Heart right ventricle (tissue), 16 donors: ENCODE results near the gene TLN1. TPM values are rescaled to one million over a fixed set of nuclear protein-coding genes. Genes with fewer than 3 reads are reported as not detected.

Experiments
- ATAC-seq, 8 donors: fragments of 200-7000 bp; cut with Tn5 transposase; one replicate each; pipeline ENCODE4 v1.9.1; 2020; ENCODE audit warnings: mild to moderate bottlenecking in 8 of 8, moderate library complexity in 8 of 8, moderate number of reproducible peaks in 1 of 8
- DNase-seq, 2 donors: peaks; one replicate each; pipeline ENCODE4 v3.0.0-alpha.2; 2020
- H3K27ac ChIP-seq, 10 donors: fragments of 200-600 bp; sonication (generic) in 2 of 10; one replicate each; pipeline versions ENCODE4 v1.5.0 to v1.8.0; 2020 to 2022; ENCODE audit warnings: mild to moderate bottlenecking in 3 of 10
- H3K27me3 ChIP-seq, 7 donors: fragments of 200-600 bp; one replicate each; pipeline ENCODE4 v1.8.0; 2021 to 2022; ENCODE audit warnings: mild to moderate bottlenecking in 2 of 7
- H3K36me3 ChIP-seq, 9 donors: fragments of 200-600 bp; sonication (generic) in 1 of 9; one replicate each; pipeline versions ENCODE4 v1.5.0 to v1.8.0; 2020 to 2022; ENCODE audit warnings: mild to moderate bottlenecking in 2 of 9
- H3K4me1 ChIP-seq, 9 donors: fragments of 200-600 bp; sonication (generic) in 1 of 9; one replicate each; pipeline versions ENCODE4 v1.5.0 to v1.8.0; 2020 to 2022; ENCODE audit warnings: mild to moderate bottlenecking in 4 of 9
- H3K4me3 ChIP-seq, 10 donors: fragments of 200-600 bp; sonication (generic) in 2 of 10; one replicate each; pipeline versions ENCODE4 v1.5.0 to v1.8.0; 2020 to 2022; ENCODE audit warnings: mild to moderate bottlenecking in 7 of 10, moderate library complexity in 2 of 10
- H3K9me3 ChIP-seq, 11 donors: fragments of 200-600 bp in 10 of 11; sonication (generic) in 2 of 11; one replicate each; pipeline versions ENCODE4 v1.5.0 to v1.8.0; 2013 to 2022; ENCODE audit warnings: mild to moderate bottlenecking in 2 of 11, control low read depth in 1 of 11, moderate library complexity in 1 of 11
- WGBS, 2 donors: extraction: QIAGEN DNeasy Blood & Tissue Kit; methylation state at CpG; one replicate each; pipeline ENCODE4 v1.1.7; 2013; ENCODE audit warnings: inconsistent platforms in 1 of 2; 5-methylcytosine and 5-hydroxymethylcytosine counted together
- intact Hi-C, 10 donors: fragments of 100-400 bp; cut with DNase I; formaldehyde crosslinking; loops; one replicate each; pipeline versions ENCODE4 v1.11.1 to v1.14.2; 2022
- polyA plus RNA-seq, 2 donors: library from polyadenylated mRNA; stranded (reverse); fragments of 200-250 nt; gene quantifications; one replicate each; pipeline ENCODE4 v1.2.3, GENCODE V29; 2013
- total RNA-seq, 10 donors: library from RNA; stranded (reverse); fragmentation: NEBNext Ultra II Directional in 3 of 10; extraction: Animal tissue kit (Norgen Biotek cat#: 25700) in 3 of 10; gene quantifications; one replicate each; pipeline versions ENCODE4 v1.2.1 to v1.2.4, GENCODE V29; 2021 to 2023
- TF ChIP-seq, protein P1 (sequence below), 9 donors: fragments of 200-600 bp; sonication (generic) in 2 of 9; IDR thresholded peaks; one replicate each; pipeline versions ENCODE4 v1.5.0 to v1.8.0; 2021 to 2022; ENCODE audit warnings: antibody characterized with exemption in 9 of 9, mild to moderate bottlenecking in 5 of 9, moderate library complexity in 1 of 9
- donor health status: Arrhythmogenic right ventricular cardiomyopathy.
- donor health status: ischemic (EF 13 %, LVEDD 7.1; RV severe dilation, severe dysfunction).
- donor health status: healthy with polysubstance abuse.
- donor health status: DM: no; HTN: yes; CAD: no.
- donor health status: DM: no; HTN: no; CAD: no.
- donor health status: ischemic (EF 25% LVEDD 6.9; RV normal size, moderate dysfunction).
- donor health status: ischemic (EF 25% LVEDD 5.7; RV mildly dilated, moderate dysfunction).
- donor health status: healthy.
- donor health status: DM: yes; HTN: yes; CAD: no.
- donor health status: Ischemic cardiomyopathy.
- donor health status: ischemic (EF 35%, LVEDD 5.7; RV mildly dilated, moderate dysfunction).
- donor health status: nonischemic (EF 11% LVEDD 7.7; RV severe dilation, severe dysfunction).
- donor health status: DM: yes; HTN: yes; CAD: no.
- donor health status: PGD.
- donor health status: ischemic (EF 29% LVEDD 5.4; RV normal size, mild dysfunction).
- donor health status: nonischemic (EF 23%, LVEDD 6.1; RV moderate dilation, normal function).

The TLN1 gene
- total and polyA plus RNA-seq, 12 donors = 99.6 to 323 (median 238) TPM

DNA sequence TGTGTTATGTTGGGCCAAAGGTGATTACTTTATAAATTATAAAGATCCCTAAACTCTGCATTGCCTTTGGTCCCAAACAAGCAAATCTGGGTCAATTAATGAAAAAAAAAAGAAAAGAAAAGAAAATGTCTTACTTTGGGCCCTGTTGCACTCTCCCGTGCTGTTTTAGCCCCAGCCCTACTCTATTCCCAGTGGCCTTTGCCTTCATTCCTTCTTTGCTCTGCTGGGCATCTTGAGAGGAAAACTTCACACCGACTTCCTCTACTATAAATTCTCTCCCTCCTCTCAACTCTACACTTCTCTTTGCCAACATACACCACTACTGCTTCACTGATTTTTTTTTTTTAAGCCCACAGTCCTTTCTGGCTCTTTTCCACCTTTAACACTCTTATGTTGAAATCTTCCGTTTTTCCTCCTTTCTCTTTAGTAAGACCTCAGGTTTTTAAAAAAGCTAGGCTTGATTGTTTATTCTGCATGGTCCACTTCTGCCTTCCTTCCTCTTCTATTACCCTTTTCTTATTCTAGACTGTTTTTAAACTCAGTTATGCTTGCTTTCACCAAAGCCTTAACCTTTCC is 26.6 kb upstream of the TLN1 start:
- H3K27ac ChIP-seq = peak overlapping the region in 8 of 10 donors; percentile 24 to 95 (median 91)
- no peak overlapping the region for H3K4me3 ChIP-seq
- TF ChIP-seq, protein P1, sequence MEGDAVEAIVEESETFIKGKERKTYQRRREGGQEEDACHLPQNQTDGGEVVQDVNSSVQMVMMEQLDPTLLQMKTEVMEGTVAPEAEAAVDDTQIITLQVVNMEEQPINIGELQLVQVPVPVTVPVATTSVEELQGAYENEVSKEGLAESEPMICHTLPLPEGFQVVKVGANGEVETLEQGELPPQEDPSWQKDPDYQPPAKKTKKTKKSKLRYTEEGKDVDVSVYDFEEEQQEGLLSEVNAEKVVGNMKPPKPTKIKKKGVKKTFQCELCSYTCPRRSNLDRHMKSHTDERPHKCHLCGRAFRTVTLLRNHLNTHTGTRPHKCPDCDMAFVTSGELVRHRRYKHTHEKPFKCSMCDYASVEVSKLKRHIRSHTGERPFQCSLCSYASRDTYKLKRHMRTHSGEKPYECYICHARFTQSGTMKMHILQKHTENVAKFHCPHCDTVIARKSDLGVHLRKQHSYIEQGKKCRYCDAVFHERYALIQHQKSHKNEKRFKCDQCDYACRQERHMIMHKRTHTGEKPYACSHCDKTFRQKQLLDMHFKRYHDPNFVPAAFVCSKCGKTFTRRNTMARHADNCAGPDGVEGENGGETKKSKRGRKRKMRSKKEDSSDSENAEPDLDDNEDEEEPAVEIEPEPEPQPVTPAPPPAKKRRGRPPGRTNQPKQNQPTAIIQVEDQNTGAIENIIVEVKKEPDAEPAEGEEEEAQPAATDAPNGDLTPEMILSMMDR (IDR thresholded peaks at IDR 0.05) = no peak
- peaks cover 0 to 21% (median 13%) of the 10 kb centered on the region in 9 donors for H3K36me3 ChIP-seq
- 50 to 62% methylated on average over 3 of the region's 3 CpGs for WGBS, 2 donors
- H3K4me1 ChIP-seq = peaks cover 0 to 55% (median 29%) of the 10 kb centered on the region in 9 donors
- ATAC-seq (no peak), DNase-seq (no peak)
- intact Hi-C loops = loop anchor here in 2 of 10 donors (5.0 to 10.0 kb wide), 2 partner anchors 54 to 114 kb away; partner anchors contain the start of gene SPAG8 (in 1 of the 2)
- no peaks in the 10 kb centered on the region for H3K9me3 ChIP-seq
- H3K27me3 ChIP-seq = no peaks in the 10 kb centered on the region

DNA sequence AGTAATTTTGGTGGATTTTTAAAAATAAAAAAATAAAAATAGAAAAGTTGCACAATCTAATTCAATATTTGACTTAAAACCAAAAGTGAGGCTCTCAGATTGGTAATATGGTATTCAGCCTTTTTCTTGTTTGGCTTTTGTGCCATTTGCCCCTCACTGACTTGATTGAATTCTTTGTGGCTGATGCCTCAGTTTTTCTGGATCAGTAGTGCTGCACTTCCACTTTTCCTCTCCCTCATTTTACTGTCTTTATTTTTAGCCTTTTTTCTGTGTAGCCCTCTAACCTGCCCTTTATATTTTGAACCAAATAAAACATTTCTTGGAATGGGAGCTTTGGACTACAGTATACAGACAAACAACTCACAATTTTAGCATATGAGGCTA is 25.9 kb upstream of the TLN1 start:
- no peaks in the 10 kb centered on the region for H3K27me3 ChIP-seq
- H3K36me3 ChIP-seq = peaks cover 0 to 28% (median 20%) of the 10 kb centered on the region in 9 donors
- DNase-seq (no peak), ATAC-seq (no peak)
- H3K4me3 ChIP-seq = peak overlapping the region in 6 of 10 donors; percentile 55 to 73 (median 66)
- H3K9me3 ChIP-seq = no peaks in the 10 kb centered on the region
- H3K27ac ChIP-seq = peak overlapping the region in 9 of 10 donors; percentile 87 to 95 (median 92)
- intact Hi-C loops = loop anchor here in 2 of 10 donors (5.0 to 10.0 kb wide), 2 partner anchors 54 to 113 kb away; partner anchors contain the start of gene SPAG8 (in 1 of the 2)
- H3K4me1 ChIP-seq = peaks cover 0 to 55% (median 29%) of the 10 kb centered on the region in 9 donors
- TF ChIP-seq, protein P1 (IDR thresholded peaks at IDR 0.05) = no peak

DNA sequence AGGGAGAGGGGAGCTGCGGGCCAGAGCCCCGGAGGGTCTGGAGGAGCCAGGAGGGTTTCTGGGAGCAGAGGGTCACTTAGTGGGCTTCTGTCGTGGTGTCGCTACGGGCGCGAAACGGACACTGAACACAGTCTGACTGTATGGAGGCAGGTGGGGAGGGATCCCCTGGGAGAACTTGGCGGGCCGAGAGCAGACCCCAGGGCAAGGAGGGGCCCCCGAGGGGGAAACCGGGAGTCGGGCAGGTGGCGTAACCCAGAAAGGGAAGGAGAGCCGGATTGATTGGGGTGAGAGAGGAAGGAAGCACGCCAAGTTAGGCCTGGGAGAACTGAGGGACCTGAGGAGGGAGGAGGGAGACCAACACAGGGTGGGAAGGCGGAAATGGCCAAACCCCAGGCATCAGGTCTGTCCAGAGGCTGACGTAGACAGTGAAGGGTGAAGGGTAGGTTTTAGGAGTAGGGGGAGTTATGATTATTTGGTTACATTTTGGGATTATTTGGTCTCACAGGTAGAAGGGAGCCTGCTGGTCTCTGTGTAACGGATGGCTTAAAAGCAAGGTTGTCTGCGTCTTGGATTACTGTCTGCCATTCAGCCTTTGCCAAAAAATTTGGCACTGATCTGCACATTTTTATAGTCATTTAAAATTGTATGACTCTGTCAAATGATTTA is 25.4 kb upstream of the TLN1 start:
- Histone ChIP-seq H3K27ac (peak overlapping the region; percentile 81 to 95 (median 91)), H3K27me3 (no peaks in the 10 kb centered on the region), H3K4me1 (peaks cover 0 to 55% (median 29%) of the 10 kb centered on the region in 9 donors), H3K9me3 (no peaks in the 10 kb centered on the region), H3K36me3 (peaks cover 0 to 33% (median 25%) of the 10 kb centered on the region in 9 donors), H3K4me3 (peak overlapping the region; percentile 44 to 73 (median 60))
- peak in 1 of 2 donors; percentile 62 for DNase-seq
- TF ChIP-seq, protein P1 (IDR thresholded peaks at IDR 0.05) = no peak
- intact Hi-C loops = loop anchor here in 2 of 10 donors (5.0 to 10.0 kb wide), 2 partner anchors 55 to 113 kb away; partner anchors contain the start of gene SPAG8 (in 1 of the 2)
- WGBS, 2 donors = 1% methylated on average over 20 of the region's 20 CpGs
- ATAC-seq = peak; percentile 37 to 85 (median 74)
